Measurements from ENCODE around the gene TALDO1. TPM values are rescaled to one million over a fixed set of nuclear protein-coding genes. Genes with fewer than 3 reads are reported as not detected.
A peak's percentile ranks its signal among the peaks of the same experiment; 100 is the strongest.

The TALDO1 gene
- total and polyA plus RNA-seq, 2 of the 8 experiments (the other 6 are each of a cell fraction or from before 2014, with no cell fraction given), result 265 to 308 TPM

- DNase-seq (ENCODE audit: low read depth in 1 of 2, low spot score in 2 of 2) (no peak), FAIRE-seq (no peak)
- no peak overlapping the region for H2AFZ ChIP-seq (ENCODE audit: low read length)
- H3K27me3 ChIP-seq (replicated peaks in 1 of 4; ENCODE audit: control insufficient read depth in 3 of 4, extremely low read depth in 1 of 4, insufficient read depth in 3 of 4, low read length in 3 of 4), result peaks cover 0 to 10% (median 8%) of the 10 kb centered on the region in 4 experiments; a peak in 4 of 7 replicates
- H3K36me3 ChIP-seq (ENCODE audit: control insufficient read depth in 2 of 4, insufficient read depth in 4 of 4, low read length in 3 of 4), result no peaks in the 10 kb centered on the region
- no peak overlapping the region for H2BK120ac ChIP-seq (replicated peaks; ENCODE audit: low read depth, low read length)
- no peaks in the 10 kb centered on the region for H3K79me1 ChIP-seq (ENCODE audit: low read depth, low read length)
- no peak overlapping the region for H4K5ac ChIP-seq (ENCODE audit: insufficient read length, low read depth, low read length)
- no peak overlapping the region for H3K14ac ChIP-seq (ENCODE audit: insufficient read length)
- H3K18ac ChIP-seq (ENCODE audit: extremely low read depth, low read length), result no peak overlapping the region; the same call in 1 of the 2 replicates
- H3K4ac ChIP-seq (replicated peaks; ENCODE audit: insufficient read length, low read depth, low read length), result no peak overlapping the region
- H4K91ac ChIP-seq (replicated peaks; ENCODE audit: insufficient read length, low read length), result peak overlapping the region; percentile 83
- no peak overlapping the region for H3K4me2 ChIP-seq (ENCODE audit: insufficient read depth in 1 of 2, low read depth in 2 of 2, low read length in 2 of 2)
- H3K27ac ChIP-seq (ENCODE audit: low read depth, low read length), result no peak overlapping the region
- H2BK15ac ChIP-seq (ENCODE audit: low read length), result peak overlapping the region; percentile 61; the same call in 1 of the 2 replicates
- H2BK12ac ChIP-seq (ENCODE audit: low read depth, low read length), result peak overlapping the region; percentile 27; the same call in 1 of the 2 replicates
- H3K4me3 ChIP-seq (ENCODE audit: extremely low read depth in 1 of 4, insufficient read depth in 2 of 4, low read depth in 3 of 4, low read length in 4 of 4), result no peak overlapping the region
- H4K20me1 ChIP-seq (replicated peaks in 1 of 2; ENCODE audit: control insufficient read depth in 1 of 2, insufficient read depth in 2 of 2, low read length in 2 of 2), result no peaks in the 10 kb centered on the region
- no peak overlapping the region; the same call in 1 of the 2 replicates for H2AK5ac ChIP-seq (ENCODE audit: low read depth, low read length)
- TF ChIP-seq JUND (IDR thresholded peaks at IDR 0.05; ENCODE audit: low read length), result no peak
- no peak for TF ChIP-seq EP300 (IDR thresholded peaks at IDR 0.05; ENCODE audit: borderline replicate concordance in 1 of 2, low read depth in 2 of 2, low read length in 2 of 2)
- TF ChIP-seq SIN3A (conservative IDR thresholded peaks at IDR 0.05 in 1 of 2, IDR thresholded peaks at IDR 0.05 in 1 of 2; ENCODE audit: low read depth in 1 of 2, low read length in 2 of 2), result peak in 1 of 2 experiments; percentile 42; a peak in 1 of 4 replicates
- TF ChIP-seq KDM1A (IDR thresholded peaks at IDR 0.05; ENCODE audit: borderline replicate concordance, low read length), result no peak
- TF ChIP-seq SRF (IDR thresholded peaks at IDR 0.05; ENCODE audit: low read depth, low read length), result no peak
- TF ChIP-seq JUN (IDR thresholded peaks at IDR 0.05; ENCODE audit: low read depth, low read length), result no peak
- no peaks in the 10 kb centered on the region for H3K79me2 ChIP-seq (ENCODE audit: control insufficient read depth in 1 of 2, insufficient read depth in 2 of 2, low read length in 2 of 2)
- H2BK5ac ChIP-seq (ENCODE audit: low read depth, low read length), result no peak overlapping the region
- no peak overlapping the region for H4K8ac ChIP-seq (ENCODE audit: extremely low read depth, insufficient read depth, low read length)
- CTCF ChIA-PET (ENCODE audit: partially characterized antibody), result interaction anchor here (0.6 to 15.4 kb wide), 33 partner anchors 9 to 213 kb away, joined by 3 to 395 read pairs (median 4); partner anchors contain the start of genes TALDO1 and TMEM80
- peaks cover 0 to 26% (median 17%) of the 10 kb centered on the region in 4 experiments; a peak in 5 of 7 replicates for H3K4me1 ChIP-seq (replicated peaks in 1 of 4; ENCODE audit: control insufficient read depth in 3 of 4, insufficient read depth in 4 of 4, low read length in 3 of 4)
- peaks cover 9% of the 10 kb centered on the region; the same call in 1 of the 2 replicates for H3K23me2 ChIP-seq (ENCODE audit: low read depth, low read length)
- POLR2A ChIA-PET (ENCODE audit: partially characterized antibody), result interaction anchor here (1.2 to 13.2 kb wide), 11 partner anchors 9 to 87 kb away, joined by 3 to 216 read pairs (median 6); partner anchors contain the start of genes DEAF1, DRD4, EPS8L2 and TALDO1
- no peak overlapping the region for H3K9ac ChIP-seq (replicated peaks in 1 of 4; ENCODE audit: extremely low read depth in 1 of 4, low read depth in 3 of 4, low read length in 3 of 4)
- H3K9me3 ChIP-seq (ENCODE audit: insufficient read depth in 2 of 2, low read depth in 1 of 2, low read length in 1 of 2), result no peaks in the 10 kb centered on the region
- H3K56ac ChIP-seq (replicated peaks; ENCODE audit: insufficient read length, low read depth, low read length), result no peak overlapping the region
- 82% methylated on average over 18 of the region's 19 CpGs; no CpG with 5 or more reads in 1 of the 2 experiments for WGBS, 2 experiments (ENCODE audit: extremely low coverage in 1 of 2, insufficient coverage in 1 of 2, insufficient read length in 1 of 2, insufficient replicate concordance in 2 of 2, low coverage in 1 of 2, low lambda C conversion rate in 2 of 2, missing lambda C conversion rate in 1 of 2)
- H2BK20ac ChIP-seq (ENCODE audit: low read length), result no peak overlapping the region
- H3K23ac ChIP-seq (ENCODE audit: insufficient read length), result no peak overlapping the region
Observed at GRCh38 chr11:724049-724777, 23.1 kb upstream of the TALDO1 start.

Data from H1 (cell line).